22Rv1 (cell line): ENCODE results near the gene VPS4A.

Source experiments
- CTCF ChIP-seq: fragments of 450-650 bp; IDR thresholded peaks from 2 replicates; pipeline ENCODE4 v1.5.1; 2017; ENCODE audit warnings: mild to moderate bottlenecking
- ZFX ChIP-seq: fragments of 450-650 bp; IDR thresholded peaks from 2 replicates; pipeline ENCODE4 v1.6.1; 2017; ENCODE audit warnings: antibody characterized with exemption, borderline replicate concordance

- TF ChIP-seq CTCF (no peak), ZFX (no peak)
Measured at GRCh38 chr16:69324585-69325253, 13.6 kb downstream of the VPS4A start.
